Anterior cingulate cortex (tissue), 58 donors: ENCODE results near the gene RPIA.
"Not testable (repeated sequence)": the region's sequence is repeated elsewhere in the genome, so short reads cannot be mapped to it uniquely, and the experiment has no call there.

Source experiments
- DNase-seq, 58 donors: peaks; one replicate each; lab custom pipeline; 2025; lab: John Stamatoyannopoulos, UW

RPIA gene

DNA sequence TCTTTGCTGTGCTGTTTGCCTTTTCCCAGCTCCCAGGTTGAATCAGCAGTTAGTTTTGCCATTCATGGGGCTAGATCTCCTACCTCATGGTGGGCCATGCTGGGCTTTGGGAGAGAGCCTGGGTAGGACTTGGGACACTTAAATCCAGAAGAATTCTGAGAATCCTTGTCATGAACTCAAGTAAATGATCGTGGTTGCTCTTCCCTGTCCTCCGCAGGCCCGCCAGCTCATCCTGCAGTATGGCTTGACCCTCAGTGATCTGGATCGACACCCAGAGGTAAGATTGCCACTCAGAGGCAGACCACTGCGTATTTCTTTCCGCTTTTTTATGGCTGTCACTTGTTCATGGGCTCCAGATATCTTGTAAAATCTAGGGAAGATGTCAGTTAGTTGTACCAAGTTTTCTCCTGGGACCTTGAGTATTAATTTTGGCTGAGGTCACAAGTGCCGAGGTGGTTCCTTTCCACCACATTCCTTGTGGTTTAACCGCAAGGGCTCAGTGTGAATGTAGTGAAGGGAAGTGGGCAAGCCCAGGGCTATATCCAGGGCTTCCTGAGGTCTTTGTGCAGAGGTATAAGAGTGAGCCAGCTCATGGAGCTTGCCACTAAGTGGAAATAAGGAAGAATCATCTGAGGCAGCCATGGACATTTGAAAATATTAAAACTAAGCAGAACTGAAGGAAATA, 37.7 kb downstream of the RPIA start:
- DNase-seq, result no peak

DNA sequence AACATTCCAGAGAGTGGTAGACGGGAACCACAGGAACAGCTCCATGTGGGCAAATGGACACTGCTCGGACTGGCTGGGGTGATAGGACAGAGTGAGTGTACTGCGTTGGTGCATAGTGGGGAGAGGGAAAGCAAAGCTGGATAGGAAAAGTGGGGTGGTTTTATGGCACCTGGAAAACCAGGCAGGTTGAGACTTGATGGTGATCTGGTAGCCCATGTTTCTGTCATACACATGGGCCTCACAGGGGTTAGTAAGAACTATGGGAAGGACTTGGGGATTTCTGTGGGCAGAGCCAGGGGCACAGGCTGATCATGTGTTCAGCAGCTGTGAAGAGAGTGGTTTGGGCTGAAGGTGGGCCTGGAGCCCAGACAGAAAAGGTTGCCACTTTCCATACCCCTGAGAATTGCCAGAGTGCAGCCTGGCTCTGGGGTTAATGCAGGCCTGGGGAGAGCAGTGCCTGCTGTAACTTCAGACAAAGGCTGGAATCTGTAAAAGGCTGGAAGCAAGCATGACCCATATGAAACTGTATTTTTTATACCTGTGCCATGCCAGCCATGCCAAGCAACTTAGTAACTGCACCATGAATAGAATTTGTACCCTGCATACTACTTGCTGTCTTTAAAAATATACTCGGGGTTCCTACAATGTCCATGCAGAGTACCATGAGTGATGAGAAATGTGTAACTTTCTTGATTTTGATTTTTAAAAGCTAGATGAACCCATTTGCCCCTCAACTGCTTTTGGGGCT, 41.9 kb downstream of the RPIA start:
- DNase-seq, result no peak

DNA sequence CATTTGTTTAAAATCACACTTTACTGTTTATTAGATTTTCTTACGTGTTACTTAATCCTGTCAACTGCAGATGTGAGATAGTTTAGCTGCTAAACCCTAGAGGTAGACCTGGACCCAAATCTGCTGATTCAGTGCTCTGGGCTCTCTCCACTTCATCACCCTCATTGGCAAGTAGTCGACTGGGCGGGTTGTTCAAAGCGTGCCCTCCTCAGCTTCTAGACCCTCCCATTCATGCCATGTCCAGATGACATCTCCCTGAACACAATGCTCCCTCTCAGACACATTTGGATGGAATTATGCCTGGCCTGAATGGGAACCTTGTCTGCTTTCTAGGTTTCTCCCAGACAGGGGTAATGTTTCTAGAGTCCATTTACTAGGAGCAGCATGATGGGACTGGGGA, 43.7 kb downstream of the RPIA start:
- DNase-seq, result peak in 32 of 58 donors; percentile 5 to 64 (median 24)

DNA sequence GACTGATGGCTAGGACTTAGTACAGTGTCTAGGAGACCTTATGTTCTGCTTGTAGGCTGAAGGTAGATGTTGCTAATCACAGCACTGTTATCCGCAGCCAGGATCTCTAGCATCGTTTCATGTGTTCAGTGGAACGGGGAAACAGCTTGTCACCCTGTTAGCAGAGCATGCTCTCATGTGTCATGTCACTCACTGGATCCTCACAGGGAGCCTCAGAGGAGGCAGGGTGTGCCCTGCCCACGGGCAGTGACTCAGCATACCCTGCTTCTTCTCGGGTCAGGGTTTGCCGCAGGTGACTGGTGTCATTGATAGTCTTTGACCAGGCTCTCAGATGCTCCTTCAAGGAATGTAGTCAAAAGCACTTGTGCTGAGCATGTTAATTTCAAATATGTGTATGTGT, 44.4 kb downstream of the RPIA start:
- DNase-seq, result peak in 1 of 58 donors; percentile 33

DNA sequence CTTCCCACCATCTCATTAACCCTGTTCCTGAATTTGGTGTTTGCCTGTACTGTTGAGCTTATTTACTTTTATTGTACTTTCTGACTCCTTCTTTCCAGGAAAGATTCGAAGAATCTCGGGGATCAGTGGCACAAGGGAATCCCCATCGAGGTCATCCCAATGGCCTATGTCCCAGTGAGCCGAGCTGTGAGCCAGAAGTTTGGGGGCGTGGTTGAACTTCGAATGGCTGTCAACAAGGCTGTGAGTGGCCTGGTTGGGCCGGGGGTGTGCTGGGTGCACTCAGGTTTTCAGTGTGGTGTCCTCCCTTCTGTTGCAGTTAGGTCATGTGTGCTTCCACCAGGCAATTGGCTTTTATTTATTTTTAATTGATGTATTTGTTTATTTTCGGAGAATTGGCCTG, 45.0 kb downstream of the RPIA start:
- DNase-seq, result no peak

DNA sequence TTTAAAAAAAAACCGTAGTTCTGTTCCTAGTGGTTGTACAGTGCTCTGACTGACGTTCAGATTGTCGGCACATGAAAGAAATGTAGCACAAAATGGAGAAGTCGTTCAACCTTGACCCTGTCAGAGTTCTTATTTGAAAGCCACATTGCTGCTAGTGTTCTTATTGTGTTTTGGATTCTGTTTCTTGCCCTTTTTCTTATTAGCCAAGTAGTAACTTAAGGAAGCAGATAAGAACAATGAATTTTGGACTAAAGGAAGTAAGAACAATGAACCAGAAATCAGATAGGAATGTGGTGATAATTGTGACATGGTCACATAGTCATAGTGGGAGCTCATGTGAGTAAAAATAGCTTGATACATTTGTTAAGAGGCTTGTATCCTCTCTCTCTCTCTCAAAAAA, 45.9 kb downstream of the RPIA start:
- no peak for DNase-seq

DNA sequence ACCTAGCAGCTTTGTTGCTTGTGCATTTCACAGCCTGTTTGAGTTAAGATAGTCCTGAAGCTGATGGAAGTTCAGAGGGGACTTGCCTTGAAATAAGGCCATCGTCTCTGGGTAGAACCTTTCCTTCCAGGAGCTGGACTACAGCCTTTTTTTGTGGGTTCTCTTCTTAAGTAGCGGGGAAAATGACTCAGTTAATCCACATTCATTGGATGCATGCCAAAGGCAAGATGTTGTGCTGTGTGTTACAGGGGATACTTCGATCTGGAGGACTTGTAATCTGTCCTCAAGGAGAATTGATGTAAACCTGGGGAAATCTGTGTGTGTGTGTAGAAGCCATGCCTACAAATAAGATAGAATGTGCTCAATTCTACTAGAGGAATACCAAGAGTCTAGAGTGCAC, 46.8 kb downstream of the RPIA start:
- no peak for DNase-seq

DNA sequence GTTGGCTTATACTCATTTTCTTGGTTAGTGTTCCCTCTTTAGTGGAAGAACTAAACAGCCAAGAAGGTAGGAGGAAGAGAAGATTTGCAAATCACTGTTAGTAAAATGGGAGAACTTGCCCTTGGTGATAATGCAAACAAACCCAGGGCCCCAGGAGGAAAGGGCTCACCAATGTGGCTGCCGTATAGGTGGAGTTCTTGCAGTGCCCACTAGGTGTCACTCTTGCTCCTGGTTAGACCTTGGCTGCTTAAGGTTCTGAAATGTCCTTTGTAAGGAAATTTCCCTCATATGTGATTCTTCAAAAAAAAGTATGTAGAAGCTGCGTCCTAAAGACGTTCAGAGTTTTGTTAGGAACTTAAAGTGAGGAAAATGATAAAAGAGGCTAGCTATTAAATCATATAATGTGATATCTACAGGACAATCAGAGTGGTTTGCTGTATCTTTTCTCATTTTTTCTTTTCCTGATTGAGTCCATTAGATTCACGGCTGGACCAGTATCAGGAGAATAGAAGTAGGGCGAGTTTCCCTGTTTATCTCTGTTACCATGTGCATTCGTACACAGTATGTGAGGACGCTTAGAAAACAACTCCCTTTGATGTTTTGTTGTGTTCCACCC, 48.6 kb downstream of the RPIA start:
- peak in 43 of 58 donors; percentile 3 to 75 (median 25) for DNase-seq

DNA sequence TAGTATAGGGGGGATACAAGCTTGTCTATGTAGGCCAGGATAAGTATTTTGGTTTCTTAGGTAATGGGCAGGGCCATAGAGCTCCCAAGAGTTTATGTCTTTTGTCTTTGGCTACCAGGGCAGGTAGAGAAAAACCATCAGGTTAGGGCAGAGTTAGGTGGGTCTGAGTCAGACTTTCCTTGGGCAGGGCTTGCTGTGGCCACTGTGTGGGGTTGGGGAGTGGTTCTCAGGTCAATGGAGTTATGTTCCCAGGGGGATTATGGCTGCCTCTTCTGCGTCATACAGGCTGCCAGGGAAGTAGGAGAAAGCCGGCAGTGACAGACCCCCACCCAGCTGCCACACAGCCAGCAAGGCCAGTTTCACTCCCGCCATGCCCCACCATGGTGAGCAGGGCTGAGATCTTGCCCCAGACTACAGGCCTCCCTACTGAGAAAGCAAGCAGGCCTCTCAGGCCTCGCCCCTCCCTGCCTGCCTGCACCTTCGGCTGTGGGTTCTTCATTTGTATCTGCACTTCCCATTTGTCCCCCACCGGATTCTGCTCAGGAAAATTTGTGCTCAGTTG, 55.5 kb downstream of the RPIA start:
- no peak for DNase-seq

DNA sequence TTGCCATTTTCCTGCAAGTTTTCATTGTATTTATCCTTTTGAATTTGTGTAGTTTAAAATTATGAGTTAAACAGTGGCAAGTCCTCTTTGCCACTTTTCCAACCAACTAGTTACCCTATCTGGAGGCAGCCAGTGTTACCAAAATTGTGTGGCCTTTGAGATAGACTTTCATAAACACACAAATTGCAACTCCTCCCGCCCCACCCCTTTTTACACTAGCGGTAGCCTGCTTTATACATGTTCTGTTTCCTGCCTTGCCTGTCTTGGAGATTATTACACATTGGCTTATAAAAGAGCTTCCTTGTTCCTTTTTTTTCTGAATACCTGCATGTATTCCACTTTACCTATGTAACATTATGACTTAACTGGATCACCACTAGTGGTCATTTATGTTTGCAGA, 56.5 kb downstream of the RPIA start:
- DNase-seq, result no peak

DNA sequence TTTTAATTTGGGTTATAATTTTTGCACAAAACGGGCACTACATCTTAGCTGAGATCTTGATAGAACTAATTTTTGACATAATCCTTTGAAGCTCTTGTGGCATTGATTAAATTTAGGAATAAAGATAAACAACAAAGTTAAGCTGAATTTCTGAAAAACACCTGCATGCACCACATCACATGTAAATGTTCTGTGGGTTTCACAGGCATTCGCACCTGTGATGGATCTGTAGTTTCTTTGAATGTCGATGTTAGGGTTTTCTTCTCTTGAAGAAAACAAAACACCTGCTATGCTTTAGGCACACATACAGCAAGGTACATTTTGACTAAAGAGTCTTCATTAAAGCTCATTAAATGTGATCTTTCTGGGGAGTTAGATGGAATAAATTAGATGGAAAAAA, 60.3 kb downstream of the RPIA start:
- no peak for DNase-seq

DNA sequence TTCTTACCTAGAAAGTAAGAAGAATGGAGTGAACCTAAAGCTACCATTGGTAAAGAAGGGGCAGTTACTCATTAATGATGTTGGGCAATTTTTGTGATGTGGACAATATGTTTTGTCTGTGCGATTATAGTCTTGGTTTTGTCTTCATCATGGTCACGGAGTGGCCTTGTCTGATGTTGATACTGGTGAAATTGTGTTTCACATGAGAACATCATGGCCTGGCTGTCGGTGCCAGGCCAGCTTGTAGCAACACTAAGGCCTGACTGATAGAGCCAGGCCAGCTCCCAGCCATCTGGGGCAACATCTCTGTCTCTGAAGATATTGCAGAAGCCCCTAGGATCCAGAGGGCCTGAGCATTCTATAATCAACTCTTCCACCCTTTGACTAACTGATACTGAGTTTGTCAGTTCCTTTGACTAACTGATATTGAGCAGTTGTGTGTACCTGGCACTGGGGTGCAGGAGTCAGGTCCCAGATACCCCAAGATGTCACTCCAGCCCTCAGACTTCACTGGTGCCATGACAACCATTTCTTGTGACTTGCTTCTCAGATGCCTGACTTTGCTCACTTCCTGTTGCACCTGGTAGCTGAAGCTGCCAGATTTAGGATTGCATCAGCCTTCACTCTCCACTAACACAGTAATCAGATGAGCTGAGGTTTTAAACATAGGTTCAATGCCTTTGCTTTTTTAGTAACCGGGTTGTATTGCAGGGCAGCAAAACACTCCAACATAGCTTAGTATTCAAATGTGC, 62.5 kb downstream of the RPIA start:
- DNase-seq, result no peak

DNA sequence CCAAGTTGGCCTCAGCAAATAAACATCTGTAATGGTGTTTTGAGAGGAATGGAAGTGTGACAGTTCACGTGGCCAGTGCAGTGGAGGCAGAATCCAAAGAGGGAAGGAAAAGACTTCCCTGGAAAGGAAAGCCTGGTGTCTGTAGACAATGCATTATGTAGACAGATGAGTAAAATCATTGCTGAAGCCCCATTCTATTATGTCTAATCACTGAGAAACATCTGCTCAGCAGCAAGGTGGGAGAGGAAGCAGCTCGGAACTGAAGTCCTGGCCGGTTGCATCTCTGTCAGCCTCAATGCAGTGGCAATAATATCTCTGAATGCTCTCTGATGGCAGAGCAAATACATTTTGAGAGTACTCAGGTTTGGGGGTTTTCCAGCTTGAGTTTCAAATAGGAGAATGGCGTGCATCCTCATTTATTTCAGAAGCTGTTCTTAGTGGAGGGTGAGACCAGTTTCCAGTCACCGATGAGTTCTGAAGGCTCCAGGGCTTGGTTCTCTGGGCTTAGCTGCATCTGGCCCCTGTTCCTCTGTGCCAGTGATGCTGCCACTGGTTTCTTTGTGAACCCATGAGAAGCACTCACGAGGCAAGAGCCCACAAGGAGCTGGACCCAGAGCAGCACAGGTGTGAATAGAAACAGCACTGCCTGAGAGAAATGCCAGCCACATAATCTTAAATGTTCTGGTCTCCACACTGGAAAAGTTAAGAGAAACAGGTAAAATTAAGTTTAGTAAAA, 63.3 kb downstream of the RPIA start:
- no peak for DNase-seq

DNA sequence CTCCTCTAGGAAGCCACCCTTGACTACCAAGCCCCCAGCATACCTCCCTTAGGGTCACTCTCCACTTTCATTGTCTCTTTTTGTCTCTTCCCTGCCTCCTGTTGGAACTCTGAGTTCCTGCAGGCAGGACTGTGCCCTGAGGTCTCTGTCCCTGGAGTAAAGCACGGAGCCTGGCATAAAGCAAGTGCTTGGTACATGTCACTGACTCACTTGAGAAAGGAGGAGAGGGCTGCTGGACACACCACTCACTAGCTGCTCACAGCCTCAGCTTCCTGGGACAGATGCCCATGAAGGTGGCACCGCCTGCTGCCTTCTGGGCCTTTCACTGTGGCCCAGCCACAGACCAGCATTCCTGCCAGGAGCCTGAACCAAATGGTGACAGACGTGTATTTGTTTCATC, 64.4 kb downstream of the RPIA start:
- DNase-seq, result no peak

DNA sequence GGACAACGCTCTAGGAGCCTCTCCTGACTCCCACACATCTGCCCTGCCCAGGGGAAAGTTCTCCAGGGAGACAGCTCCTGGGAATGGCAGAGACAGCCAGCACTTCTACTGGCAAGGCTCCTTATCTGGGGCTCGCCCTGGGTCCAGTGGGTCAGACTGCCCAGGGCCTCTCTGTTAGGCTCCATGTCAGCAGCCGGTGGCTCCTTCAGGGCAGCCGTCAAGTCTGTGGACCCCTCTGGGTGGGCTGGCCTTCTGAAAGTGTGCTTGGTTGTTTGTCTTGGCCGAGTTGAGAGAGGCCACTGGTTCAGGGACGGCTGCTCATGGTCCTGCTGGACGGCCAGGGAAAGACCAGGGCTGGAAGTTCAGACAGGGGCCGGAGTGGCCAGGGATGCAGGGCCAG, 65.6 kb downstream of the RPIA start:
- no peak for DNase-seq

DNA sequence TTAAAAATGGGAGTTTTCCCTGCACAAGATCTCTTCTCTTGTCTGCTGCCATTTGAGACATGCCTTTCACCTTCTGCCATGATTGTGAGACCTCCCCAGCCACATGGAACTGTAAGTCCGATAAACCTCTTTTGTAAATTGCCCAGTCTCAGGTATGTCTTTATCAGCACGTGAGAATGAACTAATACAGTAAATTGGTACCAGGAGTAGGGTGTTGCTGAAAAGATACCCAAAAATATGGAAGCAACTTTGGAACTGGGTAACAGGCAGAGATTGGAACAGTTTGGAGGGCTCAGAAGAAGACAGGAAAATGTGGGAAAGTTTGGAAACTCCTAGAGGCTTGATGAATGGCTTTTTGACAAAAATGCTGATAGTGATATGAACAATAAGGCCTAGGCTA, 67.2 kb downstream of the RPIA start:
- not testable (repeated sequence) for DNase-seq

DNA sequence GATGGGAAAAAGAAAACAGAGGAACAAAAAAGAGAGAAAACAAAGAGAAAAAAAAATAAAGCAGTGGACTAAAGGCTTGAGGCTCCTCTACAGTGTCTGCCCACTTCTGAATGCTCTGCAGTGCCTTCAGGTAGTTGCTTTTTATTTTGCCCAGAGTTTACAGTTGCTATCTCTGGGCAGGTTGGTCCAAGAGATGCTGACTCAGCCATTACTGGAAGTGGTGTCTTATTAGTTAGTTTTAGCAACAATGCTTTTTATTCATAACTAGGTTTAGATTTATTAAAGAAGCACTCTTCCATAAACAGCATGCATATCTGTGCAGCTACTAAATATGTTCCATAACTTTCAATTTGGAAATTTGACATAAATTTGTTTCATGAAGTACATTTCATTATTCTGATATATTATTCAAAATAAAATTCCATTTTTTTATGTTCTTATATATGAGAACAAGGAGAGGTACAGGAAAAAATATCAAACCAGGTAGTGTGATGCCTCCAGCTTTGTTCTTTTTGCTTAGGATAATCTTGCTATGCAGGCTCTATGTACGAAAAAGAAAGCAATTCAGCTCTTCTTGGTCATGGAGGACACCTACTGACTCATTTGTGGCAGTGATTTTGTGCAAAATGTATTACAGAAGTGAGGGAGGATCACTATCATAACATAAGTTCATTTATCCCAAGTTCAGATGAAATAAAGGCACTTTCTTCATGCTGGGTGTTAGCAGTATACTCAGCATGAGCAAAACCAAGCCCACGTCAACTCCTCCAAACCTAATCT, 69.5 kb downstream of the RPIA start:
- no peak for DNase-seq

DNA sequence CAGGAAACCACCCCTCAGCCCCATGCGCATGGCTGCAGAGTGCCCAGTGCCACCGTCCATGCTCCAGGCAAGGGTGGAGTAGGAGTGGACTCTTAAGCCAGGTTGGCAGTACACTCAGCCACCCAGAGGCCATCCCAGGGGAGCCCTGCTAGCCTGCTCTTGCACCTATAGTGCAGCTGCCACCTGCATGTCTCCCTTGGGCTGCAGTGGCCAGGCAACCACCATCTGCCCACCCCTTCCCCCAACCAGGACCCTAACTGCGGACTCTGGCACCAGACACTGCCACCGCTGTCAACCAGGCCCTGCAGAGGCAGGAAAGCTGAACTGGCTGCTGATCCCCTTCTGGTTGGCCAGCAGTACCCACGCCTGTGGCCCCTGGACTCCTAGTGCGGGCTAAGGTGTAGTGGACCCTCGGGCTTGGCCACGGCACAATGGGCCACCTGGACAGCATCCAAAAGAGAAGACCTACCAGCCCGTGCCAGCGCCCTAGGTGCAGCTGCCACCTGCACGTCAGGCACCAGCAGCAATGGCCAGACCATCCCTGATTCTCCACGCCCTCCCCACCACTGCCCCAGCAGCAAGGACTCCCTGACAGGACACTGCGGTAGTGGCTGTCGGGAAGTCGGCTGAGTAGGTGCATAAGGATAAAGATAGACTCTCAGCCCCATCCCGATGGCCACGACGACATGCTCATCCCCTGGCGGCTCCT, 72.8 kb downstream of the RPIA start:
- DNase-seq, result no peak

DNA sequence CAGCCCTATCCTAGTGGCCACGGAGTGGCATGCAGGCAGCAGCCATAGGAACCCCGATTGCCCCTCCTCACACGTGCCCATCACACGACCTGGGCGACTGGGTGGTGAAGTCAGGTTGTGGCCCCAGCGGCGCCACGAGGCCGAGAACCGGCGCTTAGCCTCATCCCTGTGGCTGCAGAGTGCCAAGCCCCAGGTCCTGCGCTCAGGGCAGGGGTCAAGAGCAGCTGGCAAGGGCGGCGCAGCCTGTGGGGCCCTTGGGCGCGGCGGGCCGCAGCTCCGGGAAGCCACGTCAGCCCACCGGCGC, 73.3 kb downstream of the RPIA start:
- DNase-seq, result no peak
